Measurements from ENCODE around the gene EGFL8. TPM values are rescaled to one million over a fixed set of nuclear protein-coding genes. Genes with fewer than 3 reads are reported as not detected.
A peak's percentile ranks its signal among the peaks of the same experiment; 100 is the strongest.

The EGFL8 gene
- total and polyA plus RNA-seq, 2 of the 8 experiments (the other 6 are each of a cell fraction or from before 2014, with no cell fraction given) = 5.0 to 9.2 TPM

GRCh38 chr6:32167154-32167760, 2.9 kb downstream of the EGFL8 start:
- ChIA-PET CTCF (ENCODE audit: partially characterized antibody) (interaction anchor here (0.7 to 6.7 kb wide), 21 partner anchors 9 to 188 kb away, joined by 3 to 72 read pairs (median 4); partner anchors contain the start of genes AGPAT1, ATF6B, FKBPL and TNXB), POLR2A (ENCODE audit: partially characterized antibody) (interaction anchor here (0.7 to 6.8 kb wide), 15 partner anchors 10 to 728 kb away, joined by 3 to 49 read pairs (median 6); partner anchors contain the start of genes AGPAT1, FKBPL, GPSM3 and NELFE)
- no peak overlapping the region for H3K56ac ChIP-seq (replicated peaks; ENCODE audit: insufficient read length, low read depth, low read length)
- H2BK15ac ChIP-seq (ENCODE audit: low read length) = no peak overlapping the region
- peaks cover 0 to 2% of the 10 kb centered on the region in 2 experiments; a peak in 2 of 4 replicates for H3K79me2 ChIP-seq (ENCODE audit: control insufficient read depth in 1 of 2, insufficient read depth in 2 of 2, low read length in 2 of 2)
- no peaks in the 10 kb centered on the region for H3K9me3 ChIP-seq (ENCODE audit: insufficient read depth in 2 of 2, low read depth in 1 of 2, low read length in 1 of 2)
- H3K27ac ChIP-seq (ENCODE audit: low read depth, low read length) = no peak overlapping the region
- H3K27me3 ChIP-seq (replicated peaks in 1 of 4; ENCODE audit: control insufficient read depth in 3 of 4, extremely low read depth in 1 of 4, insufficient read depth in 3 of 4, low read length in 3 of 4) = no peaks in the 10 kb centered on the region
- H4K20me1 ChIP-seq (replicated peaks in 1 of 2; ENCODE audit: control insufficient read depth in 1 of 2, insufficient read depth in 2 of 2, low read length in 2 of 2) = peaks cover 5 to 7% of the 10 kb centered on the region in 2 experiments
- H3K23me2 ChIP-seq (ENCODE audit: low read depth, low read length) = no peaks in the 10 kb centered on the region
- no peak overlapping the region for H3K4me2 ChIP-seq (ENCODE audit: insufficient read depth in 1 of 2, low read depth in 2 of 2, low read length in 2 of 2)
- no peak overlapping the region for H2BK5ac ChIP-seq (ENCODE audit: low read depth, low read length)
- no peak overlapping the region for H3K4me3 ChIP-seq (ENCODE audit: extremely low read depth in 1 of 4, insufficient read depth in 2 of 4, low read depth in 3 of 4, low read length in 4 of 4)
- peaks cover 0 to 5% (median 2%) of the 10 kb centered on the region in 4 experiments; a peak in 3 of 7 replicates for H3K4me1 ChIP-seq (replicated peaks in 1 of 4; ENCODE audit: control insufficient read depth in 3 of 4, insufficient read depth in 4 of 4, low read length in 3 of 4)
- no peak overlapping the region for H3K4ac ChIP-seq (replicated peaks; ENCODE audit: insufficient read length, low read depth, low read length)
- H3K36me3 ChIP-seq (ENCODE audit: control insufficient read depth in 2 of 4, insufficient read depth in 4 of 4, low read length in 3 of 4) = peaks cover 4 to 41% (median 32%) of the 10 kb centered on the region in 4 experiments
- DNase-seq (ENCODE audit: low read depth in 1 of 2, low spot score in 2 of 2) = peak in 1 of 2 experiments; percentile 54
- H2AK5ac ChIP-seq (ENCODE audit: low read depth, low read length) = no peak overlapping the region
- no peak overlapping the region for H4K8ac ChIP-seq (ENCODE audit: extremely low read depth, insufficient read depth, low read length)
- H3K14ac ChIP-seq (ENCODE audit: insufficient read length) = no peak overlapping the region
- H2BK120ac ChIP-seq (replicated peaks; ENCODE audit: low read depth, low read length) = no peak overlapping the region
- TF ChIP-seq SP2 (IDR thresholded peaks at IDR 0.05; ENCODE audit: low read length) (no peak), RFX5 (IDR thresholded peaks at IDR 0.05; ENCODE audit: borderline replicate concordance, low read depth, low read length) (no peak), SUZ12 (IDR thresholded peaks at IDR 0.05; ENCODE audit: low read length) (no peak), POLR2A (IDR thresholded peaks at IDR 0.05; ENCODE audit: control extremely low read depth in 1 of 2, low read depth in 2 of 2, low read length in 2 of 2) (0 out of 3 replicates have a peak, but pooled peaks of 1 of the 2 experiments have one; percentile 18), POLR2AphosphoS5 (IDR thresholded peaks at IDR 0.05; ENCODE audit: low read depth, low read length) (no peak), JUN (IDR thresholded peaks at IDR 0.05; ENCODE audit: low read depth, low read length) (no peak), CBX8 (IDR thresholded peaks at IDR 0.05; ENCODE audit: borderline replicate concordance, low read depth, low read length) (no peak), EZH2 (IDR thresholded peaks at IDR 0.05; ENCODE audit: low read depth, low read length, severe bottlenecking) (no peak)
- WGBS, 2 experiments (ENCODE audit: extremely low coverage in 1 of 2, insufficient coverage in 1 of 2, insufficient read length in 1 of 2, insufficient replicate concordance in 2 of 2, low coverage in 1 of 2, low lambda C conversion rate in 2 of 2, missing lambda C conversion rate in 1 of 2) = 89% methylated on average over 31 of the region's 32 CpGs; no CpG with 5 or more reads in 1 of the 2 experiments
- H2BK12ac ChIP-seq (ENCODE audit: low read depth, low read length) = no peak overlapping the region
- H4K91ac ChIP-seq (replicated peaks; ENCODE audit: insufficient read length, low read length) = no peak overlapping the region
- no peak overlapping the region for H2BK20ac ChIP-seq (ENCODE audit: low read length)
- no peak overlapping the region for H2AFZ ChIP-seq (ENCODE audit: low read length)
- H3K9ac ChIP-seq (replicated peaks in 1 of 4; ENCODE audit: extremely low read depth in 1 of 4, low read depth in 3 of 4, low read length in 3 of 4) = no peak overlapping the region
- no peak overlapping the region for H4K5ac ChIP-seq (ENCODE audit: insufficient read length, low read depth, low read length)
- H3K18ac ChIP-seq (ENCODE audit: extremely low read depth, low read length) = no peak overlapping the region
- no peak overlapping the region for H3K23ac ChIP-seq (ENCODE audit: insufficient read length)
- H3K79me1 ChIP-seq (ENCODE audit: low read depth, low read length) = no peaks in the 10 kb centered on the region; the same call in 1 of the 2 replicates
- FAIRE-seq = no peak

Measured in H1 (cell line).